COLO668 (cell line): ENCODE data around the gene PRR23E.

Experiments used
- DNase-seq: peaks from one replicate; lab custom pipeline; 2025; ENCODE audit not compliant: unreplicated experiment; lab: John Stamatoyannopoulos, UW

Gene PRR23E

GRCh38 chr3:127164615-127165014, 28.3 kb upstream of the PRR23E start:
- DNase-seq, result no peak

DNA sequence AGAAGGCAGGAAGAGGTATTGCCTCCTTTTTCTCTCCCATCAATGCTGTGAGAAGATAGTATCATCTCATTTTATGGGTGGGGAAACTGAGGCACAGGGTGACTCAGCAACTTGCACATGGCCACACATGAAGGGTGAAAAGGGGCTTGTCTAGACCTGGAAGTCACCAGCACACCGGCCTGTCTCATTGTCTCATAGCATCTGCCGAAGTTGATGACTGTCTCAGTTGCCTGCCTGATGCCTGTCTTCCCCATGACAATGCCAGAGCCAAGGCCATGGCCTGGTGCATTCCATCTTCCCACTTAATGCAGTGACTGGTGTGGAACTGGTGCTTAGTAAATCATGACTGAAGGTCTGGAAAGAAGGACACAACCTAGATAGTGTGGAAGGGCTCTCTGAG, 27.9 kb upstream of the PRR23E start:
- no peak for DNase-seq

GRCh38 chr3:127165694-127166485, 27.0 kb upstream of the PRR23E start:
- DNase-seq, result no peak

DNA sequence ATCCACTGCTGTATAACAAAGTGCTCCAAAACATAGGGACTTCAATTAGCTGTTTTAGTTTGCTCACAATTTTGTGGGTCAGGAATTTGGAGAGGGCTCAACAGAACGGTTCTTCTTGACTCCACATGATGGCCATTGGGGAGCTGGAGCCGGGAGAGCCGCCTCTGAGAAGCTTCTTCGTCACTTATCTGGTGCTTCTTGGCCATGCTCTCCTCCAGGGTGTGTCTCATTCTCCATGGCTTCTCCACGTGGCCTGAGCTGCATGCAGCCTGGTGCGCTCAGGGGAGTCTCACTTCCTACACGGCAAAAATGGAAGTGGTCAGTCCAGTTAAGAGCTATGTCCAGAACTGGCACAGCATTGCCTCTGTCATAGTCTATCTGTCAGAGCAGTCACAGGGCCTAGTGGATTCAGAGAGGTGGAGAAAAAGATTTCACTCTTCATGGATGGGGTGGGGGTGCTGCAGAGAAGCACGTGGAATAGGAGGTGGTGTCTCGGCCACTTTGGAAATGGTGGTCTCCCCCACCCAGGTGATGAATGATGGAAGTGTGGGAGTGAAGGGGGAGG, 26.3 kb upstream of the PRR23E start:
- no peak for DNase-seq

GRCh38 chr3:127167315-127168043, 25.5 kb upstream of the PRR23E start:
- no peak for DNase-seq

GRCh38 chr3:127168271-127168670, 24.7 kb upstream of the PRR23E start:
- DNase-seq, result no peak

DNA sequence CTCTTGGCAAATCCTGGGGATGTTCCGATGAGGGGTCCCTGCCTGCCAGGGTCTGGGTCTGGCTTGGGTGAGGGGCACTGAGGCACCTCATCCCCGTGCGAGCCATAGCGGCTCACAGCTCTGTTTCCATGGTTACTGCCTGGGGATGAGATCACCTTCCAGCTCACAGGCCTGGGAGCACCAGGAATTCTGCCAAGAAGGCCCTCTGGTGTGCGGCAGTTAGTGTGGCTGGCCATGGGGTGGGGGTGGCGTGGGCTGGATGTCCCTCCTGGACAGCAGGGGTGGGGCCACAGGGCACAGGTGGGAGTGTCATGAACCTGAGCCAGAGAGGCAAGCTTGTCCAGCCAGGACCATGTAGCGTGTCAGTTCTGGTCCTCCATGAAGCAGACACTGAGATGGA, 22.1 kb upstream of the PRR23E start:
- peak; percentile 2 for DNase-seq

GRCh38 chr3:127171320-127171719, 21.6 kb upstream of the PRR23E start:
- DNase-seq, result no peak

DNA sequence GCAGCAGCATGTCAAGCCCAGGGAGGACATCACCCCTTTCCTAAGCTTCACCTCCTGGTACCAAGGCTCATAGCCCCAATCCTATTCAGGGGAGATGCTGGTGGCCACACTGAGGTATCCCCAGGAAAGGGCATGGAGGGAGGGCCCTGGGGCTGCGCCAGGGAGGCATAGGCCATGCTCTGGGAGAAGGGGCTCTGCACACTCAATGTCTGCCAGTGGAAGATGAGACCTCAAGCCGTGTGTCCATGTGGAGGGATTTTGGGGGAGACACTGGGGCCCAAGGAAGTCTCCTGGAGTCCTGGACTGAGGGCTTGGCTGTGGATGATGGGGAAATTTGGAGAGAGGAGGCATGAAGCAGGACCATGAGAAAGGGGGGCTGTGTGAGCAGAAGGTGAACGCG, 21.2 kb upstream of the PRR23E start:
- DNase-seq, result no peak

- DNase-seq, result no peak
These were observed 20.7 kb upstream of the PRR23E start for GRCh38 chr3:127172211-127172610.

DNA sequence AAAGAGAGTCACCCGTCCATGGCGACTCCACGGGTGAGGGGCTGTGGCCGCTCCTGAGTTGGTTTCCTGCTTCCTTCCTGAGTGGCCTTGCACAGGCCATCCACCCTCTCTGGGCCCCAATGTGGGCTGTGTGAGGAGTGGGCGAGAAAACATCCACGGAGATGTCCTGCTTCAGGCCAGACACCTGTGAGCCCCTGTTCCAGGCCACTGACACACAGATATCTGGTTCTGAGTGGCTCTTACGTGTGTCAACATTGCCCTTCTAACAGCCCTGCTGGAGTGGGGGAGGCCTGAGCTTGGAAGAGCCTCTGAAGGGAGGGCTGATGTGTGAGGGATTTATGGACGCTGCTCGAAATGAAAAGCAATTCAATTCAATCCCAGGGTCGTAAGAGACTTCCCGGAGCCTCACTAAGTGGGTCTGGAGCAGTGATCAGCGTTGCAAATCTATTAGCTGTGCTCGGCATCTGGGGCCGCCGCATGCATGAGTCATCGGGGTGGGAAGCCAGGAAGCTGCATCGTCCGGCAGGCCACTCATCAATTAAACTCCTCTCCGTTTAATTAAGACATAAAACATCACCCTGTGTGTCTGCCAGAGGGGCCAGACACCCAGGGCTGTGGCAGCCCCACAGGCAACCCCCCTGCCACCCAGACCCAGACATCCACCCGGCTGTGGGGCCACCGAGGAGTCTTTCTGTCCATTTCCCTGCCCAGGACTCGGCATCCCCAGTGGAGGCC, 20.0 kb upstream of the PRR23E start:
- DNase-seq, result peak; percentile 81

- no peak for DNase-seq
These were observed 19.3 kb upstream of the PRR23E start for GRCh38 chr3:127173516-127174166.

DNA sequence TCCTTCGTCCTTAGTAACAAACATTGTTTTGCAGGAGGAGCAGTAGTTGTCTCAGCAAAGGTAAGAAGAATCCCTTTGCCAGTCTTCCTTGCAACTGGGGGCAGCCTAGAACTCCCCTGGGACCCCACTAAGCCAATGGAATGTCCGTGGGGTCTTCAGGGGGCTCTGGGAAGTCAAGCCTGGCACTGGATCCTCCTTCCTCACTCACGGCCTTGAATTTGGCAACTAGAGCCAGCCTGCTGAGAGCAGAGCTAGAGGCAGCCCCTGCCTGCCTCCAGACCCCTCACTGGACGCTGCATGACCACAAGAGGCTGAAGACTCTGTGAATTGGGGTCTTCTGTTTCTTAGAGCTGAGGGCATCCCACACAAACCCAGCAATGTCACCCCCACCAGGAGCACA, 18.6 kb upstream of the PRR23E start:
- no peak for DNase-seq

DNA sequence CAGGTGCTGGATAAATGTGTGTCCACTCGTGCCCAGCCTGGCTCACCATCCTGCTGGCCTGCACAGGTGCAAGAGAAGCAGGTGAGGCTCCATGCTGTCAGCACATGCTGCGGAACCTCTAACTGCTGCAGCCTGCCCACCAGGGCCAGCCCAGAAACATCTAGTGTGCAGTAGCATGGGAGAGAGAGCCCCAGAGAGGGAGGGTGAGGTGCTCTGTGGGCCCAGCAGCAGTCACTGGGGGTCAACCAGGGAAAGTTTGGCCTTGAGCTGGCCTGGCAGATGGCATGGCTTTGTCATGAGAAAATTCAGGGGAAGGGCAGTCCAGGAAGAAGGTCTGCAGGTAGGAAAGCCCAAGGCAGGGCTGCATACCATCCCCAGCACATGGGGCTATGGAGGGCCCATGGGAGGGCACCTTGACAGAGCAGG, 18.2 kb upstream of the PRR23E start:
- DNase-seq, result no peak

DNA sequence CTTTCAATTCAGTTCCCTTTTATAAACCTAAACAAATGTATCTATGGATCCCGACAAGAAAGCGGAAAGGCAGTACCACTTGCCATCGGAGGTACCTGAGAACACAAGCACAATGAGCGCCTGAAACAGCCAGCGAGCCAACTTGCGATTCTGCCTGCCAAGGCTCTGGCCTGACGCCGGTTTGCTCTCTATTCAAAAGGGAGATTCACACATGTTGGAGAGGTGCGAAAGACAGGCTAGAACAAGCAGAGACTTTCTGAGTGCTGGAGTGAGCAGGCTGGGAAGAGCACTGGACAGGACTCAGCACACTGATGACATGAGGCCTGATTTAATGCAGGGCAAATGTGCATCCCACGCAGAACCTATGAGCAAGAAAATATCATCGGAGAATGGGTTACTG, 17.7 kb upstream of the PRR23E start:
- no peak for DNase-seq

GRCh38 chr3:127177226-127177625, 15.7 kb upstream of the PRR23E start:
- DNase-seq, result no peak

DNA sequence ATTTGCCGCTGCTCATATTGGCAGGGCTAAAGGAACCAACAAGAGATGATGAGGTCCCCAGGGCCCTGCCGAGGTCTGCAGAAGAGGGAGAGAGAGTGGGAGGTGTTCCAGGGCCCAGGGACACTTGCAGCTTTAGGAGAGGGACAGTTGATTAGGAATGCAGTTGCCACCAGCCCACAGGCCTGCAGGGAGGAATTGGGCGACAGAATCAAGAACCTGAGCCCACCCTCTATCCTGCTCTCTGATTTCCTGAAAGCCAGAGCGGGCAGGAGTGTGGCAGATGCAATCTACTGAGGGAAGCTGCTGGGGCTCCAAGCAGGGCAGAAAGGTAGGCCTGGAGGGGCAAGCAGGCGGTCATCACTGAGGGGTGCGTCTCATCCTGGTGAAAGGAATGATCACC, 12.1 kb upstream of the PRR23E start:
- DNase-seq, result no peak

- peak; percentile 31 for DNase-seq
These were observed 10.5 kb upstream of the PRR23E start for GRCh38 chr3:127182431-127182830.

DNA sequence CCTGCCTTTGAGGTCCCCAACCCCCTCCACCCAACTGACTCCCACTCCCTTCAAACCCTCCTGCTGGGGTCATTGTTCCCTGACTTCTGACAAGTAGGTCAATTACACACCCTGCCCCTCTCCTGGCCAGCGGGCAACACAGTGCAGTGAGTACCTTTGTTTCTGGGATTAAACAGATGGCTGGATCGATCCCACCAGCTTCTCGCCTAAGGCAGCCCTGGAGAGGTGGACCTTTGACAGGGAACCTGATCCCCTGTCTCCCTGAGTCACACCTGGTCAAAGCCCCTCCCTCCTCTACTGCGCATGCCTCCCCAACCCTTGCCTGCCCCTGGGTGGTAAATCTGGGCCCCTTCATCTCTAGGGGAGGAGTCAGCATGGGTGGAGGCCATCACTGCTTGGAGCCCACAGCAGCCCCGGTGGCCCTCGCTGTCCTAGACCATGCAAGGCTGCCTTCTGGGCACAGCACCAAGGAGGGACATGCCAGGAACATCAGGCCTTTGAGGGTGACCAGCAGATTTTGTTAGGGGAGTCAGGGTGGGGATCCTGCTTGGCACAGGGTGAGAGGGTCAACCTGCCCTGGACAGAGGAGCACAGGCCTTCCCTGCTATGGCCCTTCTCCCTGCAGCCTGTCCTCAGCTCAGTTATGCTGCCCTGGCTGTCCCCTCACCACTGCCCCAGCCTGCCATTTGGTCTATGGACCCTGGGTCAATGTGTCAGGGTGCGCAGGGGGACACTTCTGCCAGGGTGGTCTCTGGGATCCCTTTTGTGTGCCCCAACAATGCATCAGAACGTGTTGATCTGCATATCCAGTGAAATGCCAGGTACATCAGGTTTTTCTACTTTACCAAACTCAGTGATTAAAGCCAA, 9.8 kb upstream of the PRR23E start:
- DNase-seq, result peak; percentile 85
